Activated naive CD4-positive, alpha-beta T cell treated with anti-CD3 and anti-CD28 coated beads, Interleukin-2, amount 10 ng/mL, durations not matched to agents 7 days and 5 days (primary cell): Measurements from ENCODE around the gene CYP4F2.
"Not testable (repeated sequence)": the region's sequence is repeated elsewhere in the genome, so short reads cannot be mapped to it uniquely, and the experiment has no call there.

Source experiments
- CTCF ChIA-PET: fragments of 350-600 bp; sonication (Branson Sonifier 250); formaldehyde crosslinking; loops from one replicate; lab custom pipeline; 2021; ENCODE audit warnings: antibody characterized with exemption; lab: Charles Lee
- DNase-seq: peaks from one replicate; pipeline ENCODE4 v3.0.0-alpha.2; 2020
- H3K27ac Mint-ChIP-seq: one replicate; pipeline ENCODE4 v1.8.0; 2021; ENCODE audit warnings: mild to moderate bottlenecking, moderate library complexity, mixed read lengths
- H3K27me3 Mint-ChIP-seq: one replicate; pipeline ENCODE4 v1.8.0; 2021; ENCODE audit warnings: mild to moderate bottlenecking, mixed read lengths
- H3K36me3 Mint-ChIP-seq: one replicate; pipeline ENCODE4 v1.8.0; 2021; ENCODE audit warnings: mixed read lengths
- H3K4me1 Mint-ChIP-seq: one replicate; pipeline ENCODE4 v1.8.0; 2021; ENCODE audit warnings: mixed read lengths
- H3K4me3 Mint-ChIP-seq: one replicate; pipeline ENCODE4 v1.8.0; 2021; ENCODE audit warnings: mild to moderate bottlenecking, moderate library complexity, mixed read lengths
- H3K9me3 Mint-ChIP-seq: one replicate; pipeline ENCODE4 v1.8.0; 2021; ENCODE audit warnings: mixed read lengths

CYP4F2 gene, protein sequence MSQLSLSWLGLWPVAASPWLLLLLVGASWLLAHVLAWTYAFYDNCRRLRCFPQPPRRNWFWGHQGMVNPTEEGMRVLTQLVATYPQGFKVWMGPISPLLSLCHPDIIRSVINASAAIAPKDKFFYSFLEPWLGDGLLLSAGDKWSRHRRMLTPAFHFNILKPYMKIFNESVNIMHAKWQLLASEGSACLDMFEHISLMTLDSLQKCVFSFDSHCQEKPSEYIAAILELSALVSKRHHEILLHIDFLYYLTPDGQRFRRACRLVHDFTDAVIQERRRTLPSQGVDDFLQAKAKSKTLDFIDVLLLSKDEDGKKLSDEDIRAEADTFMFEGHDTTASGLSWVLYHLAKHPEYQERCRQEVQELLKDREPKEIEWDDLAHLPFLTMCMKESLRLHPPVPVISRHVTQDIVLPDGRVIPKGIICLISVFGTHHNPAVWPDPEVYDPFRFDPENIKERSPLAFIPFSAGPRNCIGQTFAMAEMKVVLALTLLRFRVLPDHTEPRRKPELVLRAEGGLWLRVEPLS

DNA sequence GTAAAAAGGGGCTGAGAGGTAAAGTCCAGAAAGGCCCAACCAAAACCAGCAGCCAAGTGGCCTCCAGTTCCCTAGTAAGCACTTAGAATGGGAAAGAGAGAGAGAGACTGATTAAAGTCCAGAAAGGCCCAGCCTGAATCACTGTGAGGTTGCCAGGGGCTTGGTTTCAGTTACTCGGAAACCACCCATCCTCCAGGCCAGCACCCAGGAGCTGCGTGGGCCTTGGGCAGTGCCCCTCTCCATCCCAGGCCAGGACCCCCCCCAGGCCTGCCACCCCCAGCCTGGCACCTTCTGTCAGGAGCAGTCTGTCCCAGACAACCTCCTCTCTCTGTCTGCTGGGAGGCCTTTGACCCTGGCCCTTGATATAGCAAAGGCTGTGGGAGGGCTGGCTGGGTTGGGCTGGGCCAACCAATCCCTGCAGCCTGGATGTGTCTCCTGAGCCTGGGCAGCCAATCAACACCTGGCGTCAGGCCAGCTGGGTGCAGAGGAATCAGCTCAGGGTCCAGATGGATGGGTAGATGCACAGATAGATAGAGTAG is at the start of gene CYP4F2:
Gene CYP4F2, minus strand, starts transcription at position 337 of the 539 bp plus-strand sequence. CDS start 463 bp downstream, outside the sequence.
- DNase-seq = no peak
- H3K9me3 Mint-ChIP-seq = no peaks in the 10 kb centered on the region
- H3K4me3 Mint-ChIP-seq = no peak within 1 kb of the TSS
- no peak within 1 kb of the TSS for H3K27ac Mint-ChIP-seq
- CTCF ChIA-PET = no interaction called here
- H3K27me3 Mint-ChIP-seq = peaks cover 49% of the 10 kb centered on the region
- peaks cover 6% of the 10 kb centered on the region for H3K4me1 Mint-ChIP-seq
- no peaks in the 10 kb centered on the region for H3K36me3 Mint-ChIP-seq

DNA sequence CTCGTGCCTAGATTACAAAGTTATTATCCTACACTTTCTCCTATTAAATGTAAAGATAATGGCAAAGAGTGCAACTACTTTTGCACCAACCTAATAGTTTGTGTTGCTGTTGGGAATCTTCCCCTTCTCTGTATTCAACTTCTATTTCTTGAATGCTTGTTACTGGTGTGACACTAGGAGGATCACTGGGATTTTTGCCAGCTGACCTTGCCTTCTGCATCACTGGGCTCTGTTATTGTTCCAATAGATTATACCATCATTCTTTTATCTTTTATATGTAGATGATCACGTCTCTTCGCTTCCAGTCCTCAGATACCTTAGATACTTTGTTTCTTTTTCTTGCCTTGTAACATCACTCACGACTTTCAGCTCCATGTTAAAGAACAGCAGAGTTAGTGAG is 47.4 kb upstream of the CYP4F2 start:
- no peaks in the 10 kb centered on the region for H3K4me1 Mint-ChIP-seq
- no peak for DNase-seq
- CTCF ChIA-PET = no interaction called here
- H3K9me3 Mint-ChIP-seq = peaks cover 15% of the 10 kb centered on the region
- no peak overlapping the region for H3K4me3 Mint-ChIP-seq
- H3K36me3 Mint-ChIP-seq = no peaks in the 10 kb centered on the region
- H3K27ac Mint-ChIP-seq = no peak overlapping the region
- peaks cover 27% of the 10 kb centered on the region for H3K27me3 Mint-ChIP-seq

DNA sequence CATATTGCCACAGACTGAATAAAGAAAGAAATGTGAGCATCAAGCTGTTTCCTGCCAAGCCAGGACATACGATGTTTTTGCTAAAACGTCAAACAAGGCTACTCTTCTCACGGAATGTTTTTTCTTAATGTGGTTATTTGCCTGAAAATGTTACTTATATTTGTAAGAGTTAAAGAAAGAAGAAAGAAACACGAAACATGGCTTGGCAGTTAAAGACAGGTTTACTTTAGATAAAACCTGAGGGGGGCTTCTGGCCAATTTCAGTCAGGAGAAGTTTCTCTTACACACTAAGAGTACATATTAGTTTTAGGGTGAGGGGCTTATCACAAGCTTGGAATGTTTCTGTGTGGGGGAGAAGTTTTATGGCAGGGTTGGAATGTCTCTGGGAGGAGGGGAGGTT is 46.5 kb upstream of the CYP4F2 start:
- peaks cover 32% of the 10 kb centered on the region for H3K27me3 Mint-ChIP-seq
- H3K27ac Mint-ChIP-seq = no peak overlapping the region
- CTCF ChIA-PET = no interaction called here

DNA sequence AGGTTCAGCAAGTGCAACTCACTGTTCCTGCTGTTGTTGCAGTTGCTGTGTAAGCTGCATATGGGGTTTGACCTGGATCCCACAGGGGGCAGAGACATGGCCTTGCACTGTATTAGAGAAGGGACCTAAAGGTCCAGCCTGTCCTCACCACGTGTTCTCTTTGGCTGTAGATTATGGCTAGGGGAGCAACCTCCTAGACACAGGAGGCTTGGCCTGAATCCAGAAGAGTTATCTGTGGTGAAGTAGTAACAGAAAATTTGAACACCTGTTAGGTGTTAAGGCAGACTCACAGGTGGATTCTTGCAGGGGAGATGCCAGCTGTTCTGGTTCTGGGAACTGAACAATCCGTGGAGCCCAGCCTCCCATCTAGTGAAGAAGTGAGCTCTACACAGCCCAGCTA is 39.9 kb upstream of the CYP4F2 start:
- peaks cover 41% of the 10 kb centered on the region for H3K27me3 Mint-ChIP-seq
- DNase-seq = no peak
- H3K27ac Mint-ChIP-seq = no peak overlapping the region
- H3K9me3 Mint-ChIP-seq = no peaks in the 10 kb centered on the region
- CTCF ChIA-PET = no interaction called here
- no peak overlapping the region for H3K4me3 Mint-ChIP-seq
- H3K36me3 Mint-ChIP-seq = no peaks in the 10 kb centered on the region
- no peaks in the 10 kb centered on the region for H3K4me1 Mint-ChIP-seq

More for the DNA sequence above, 46.5 kb upstream of the CYP4F2 start:
- Mint-ChIP-seq H3K36me3 (no peaks in the 10 kb centered on the region), H3K4me1 (no peaks in the 10 kb centered on the region), H3K4me3 (no peak overlapping the region), H3K9me3 (peaks cover 12% of the 10 kb centered on the region)
- no peak for DNase-seq

DNA sequence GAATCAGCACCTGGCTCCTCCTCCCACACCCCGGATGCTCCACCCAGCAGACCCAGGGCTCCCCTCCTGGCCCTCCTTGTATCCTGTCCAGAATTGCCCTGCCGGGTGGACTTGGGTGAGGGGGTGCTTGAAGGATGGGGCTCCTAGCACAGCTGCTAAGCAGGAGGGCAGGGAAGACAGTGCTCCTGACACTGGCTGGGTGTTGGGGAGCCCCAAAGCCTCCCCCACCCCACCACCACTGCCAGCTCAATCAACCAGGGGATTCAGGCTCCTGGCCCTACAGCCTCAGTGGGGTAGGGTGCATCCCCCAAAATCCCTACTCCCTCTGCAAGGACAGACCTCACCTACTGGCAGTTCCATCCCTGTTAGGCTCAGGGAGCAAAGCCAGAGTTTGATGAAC is 39.1 kb upstream of the CYP4F2 start:
- no peaks in the 10 kb centered on the region for H3K36me3 Mint-ChIP-seq
- CTCF ChIA-PET = no interaction called here
- H3K9me3 Mint-ChIP-seq = no peaks in the 10 kb centered on the region
- DNase-seq = no peak
- H3K27me3 Mint-ChIP-seq = peaks cover 35% of the 10 kb centered on the region
- no peak overlapping the region for H3K27ac Mint-ChIP-seq
- H3K4me3 Mint-ChIP-seq = no peak overlapping the region
- no peaks in the 10 kb centered on the region for H3K4me1 Mint-ChIP-seq

DNA sequence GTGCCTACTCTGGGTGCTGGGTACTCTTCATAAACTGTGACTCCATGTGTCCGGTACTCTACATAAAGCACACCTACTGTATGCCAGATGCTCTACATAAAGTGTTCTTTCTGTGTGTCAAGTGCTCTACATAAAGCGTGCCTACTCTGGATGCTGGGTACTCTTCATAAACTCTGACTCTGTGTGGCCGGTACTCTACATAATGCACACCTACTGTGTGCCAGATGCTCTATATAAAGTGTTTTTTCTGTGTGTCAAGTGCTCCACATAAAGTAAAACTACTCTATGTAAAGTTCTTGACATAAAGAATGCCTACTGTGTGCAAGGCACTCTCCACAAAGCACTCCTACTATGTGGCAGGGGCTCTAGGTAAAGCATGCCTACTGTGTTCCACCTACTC is 38.3 kb upstream of the CYP4F2 start:
- DNase-seq = no peak
- no peaks in the 10 kb centered on the region for H3K9me3 Mint-ChIP-seq
- H3K4me3 Mint-ChIP-seq = no peak overlapping the region
- no peak overlapping the region for H3K27ac Mint-ChIP-seq
- H3K36me3 Mint-ChIP-seq = no peaks in the 10 kb centered on the region
- CTCF ChIA-PET = no interaction called here
- H3K27me3 Mint-ChIP-seq = peaks cover 39% of the 10 kb centered on the region
- H3K4me1 Mint-ChIP-seq = no peaks in the 10 kb centered on the region

DNA sequence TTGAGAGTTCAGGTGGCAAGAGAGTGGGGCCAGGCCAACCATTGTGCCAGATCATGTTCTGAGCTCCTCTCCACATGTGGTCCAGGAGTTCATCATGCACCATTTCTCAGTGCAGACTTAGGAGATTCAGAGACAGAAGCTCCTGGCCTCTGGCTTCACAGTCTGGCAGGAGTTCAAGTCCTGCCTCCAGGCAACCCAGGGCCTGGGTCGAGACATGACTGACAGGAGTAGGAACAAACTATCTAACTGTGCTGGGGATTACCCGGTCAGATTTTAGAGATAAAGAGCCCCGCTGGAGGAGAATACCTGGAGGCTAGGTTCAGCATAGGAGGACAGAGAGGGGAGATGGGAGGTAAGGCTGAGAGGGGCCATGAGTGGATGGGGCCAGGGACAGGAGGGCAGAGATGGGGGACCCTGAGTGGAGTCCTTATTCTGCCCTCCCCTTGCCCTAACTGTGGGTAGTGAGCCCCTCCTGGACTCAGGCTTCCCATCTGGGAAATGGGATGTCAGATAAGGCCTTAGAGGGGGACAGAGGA is 37.4 kb upstream of the CYP4F2 start:
- H3K36me3 Mint-ChIP-seq = peaks cover 4% of the 10 kb centered on the region
- H3K4me1 Mint-ChIP-seq = no peaks in the 10 kb centered on the region
- no peak overlapping the region for H3K27ac Mint-ChIP-seq
- H3K4me3 Mint-ChIP-seq = no peak overlapping the region
- peaks cover 4% of the 10 kb centered on the region for H3K9me3 Mint-ChIP-seq
- H3K27me3 Mint-ChIP-seq = peaks cover 41% of the 10 kb centered on the region
- CTCF ChIA-PET = no interaction called here
- DNase-seq = no peak

DNA sequence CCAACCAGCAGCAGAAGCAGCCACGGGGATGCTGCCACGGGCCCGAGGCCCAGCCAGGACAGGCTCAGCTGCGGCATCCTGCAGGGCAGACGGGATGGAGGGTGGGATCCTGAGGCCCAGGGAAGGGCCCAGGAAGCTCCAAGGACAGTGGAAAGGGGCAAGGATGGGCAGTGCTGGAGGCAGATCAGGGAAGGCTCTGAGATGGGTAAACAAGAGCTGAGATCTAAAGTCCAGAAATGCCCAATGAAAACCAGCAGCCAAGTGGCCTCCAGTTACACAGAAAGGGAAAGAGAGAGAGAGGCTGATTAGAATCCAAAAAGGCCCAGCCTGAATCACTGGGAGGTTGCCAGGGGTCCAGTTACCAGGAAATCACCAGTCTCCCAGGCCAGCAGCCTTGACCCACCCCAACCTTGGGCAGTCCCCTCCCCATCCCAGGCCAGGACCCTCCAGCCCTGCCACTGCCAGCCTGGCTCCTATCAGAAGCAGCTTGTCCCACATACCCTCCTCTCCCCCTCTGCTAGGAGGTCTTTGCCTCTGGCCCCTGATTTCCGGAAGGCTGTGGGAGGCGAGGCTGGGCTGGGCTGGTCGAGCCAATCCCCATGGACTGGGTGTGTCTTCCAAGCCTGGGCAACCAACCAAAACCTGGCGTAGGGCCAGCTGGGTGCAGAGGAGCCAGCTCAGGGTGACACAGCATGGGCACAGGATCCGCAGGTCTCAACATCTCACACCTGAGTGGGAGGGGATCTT is 36.6 kb upstream of the CYP4F2 start, which contains the start of gene CYP4F11:
Gene CYP4F11, minus strand, starts transcription at position 198 of the 747 bp plus-strand sequence. Its CDS starts 121 bp downstream, at position 77.
- CTCF ChIA-PET = no interaction called here
- H3K27me3 Mint-ChIP-seq = peaks cover 43% of the 10 kb centered on the region
- DNase-seq = no peak
- peaks cover 4% of the 10 kb centered on the region for H3K36me3 Mint-ChIP-seq
- peaks cover 7% of the 10 kb centered on the region for H3K9me3 Mint-ChIP-seq
- H3K4me1 Mint-ChIP-seq = no peaks in the 10 kb centered on the region
- no peak within 1 kb of the TSS for H3K27ac Mint-ChIP-seq
- no peak within 1 kb of the TSS for H3K4me3 Mint-ChIP-seq

DNA sequence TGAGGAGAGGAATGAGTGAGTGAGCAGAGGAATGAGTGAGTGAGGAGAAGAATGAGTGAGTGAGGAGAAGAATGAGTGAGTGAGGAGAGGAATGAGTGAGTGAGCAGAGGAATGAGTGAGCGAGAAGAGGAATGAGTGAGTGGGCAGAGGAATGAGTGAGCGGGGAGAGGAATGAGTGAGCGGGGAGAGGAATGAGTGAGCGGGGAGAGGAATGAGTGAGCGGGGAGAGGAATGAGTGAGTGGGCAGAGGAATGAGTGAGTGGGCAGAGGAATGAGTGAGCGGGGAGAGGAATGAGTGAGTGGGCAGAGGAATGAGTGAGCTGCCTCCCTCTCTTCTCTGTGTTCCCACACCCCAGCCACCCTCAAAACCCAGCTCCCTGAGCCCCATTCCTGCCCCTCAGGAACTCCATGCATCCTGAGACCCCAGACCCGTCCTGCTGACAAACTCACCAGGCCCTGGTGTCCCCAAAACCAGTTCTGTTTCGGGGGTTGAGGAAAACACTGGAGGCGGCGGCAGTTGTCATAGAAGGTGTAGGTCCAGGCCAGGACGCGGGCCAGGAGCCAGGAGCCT is 36.0 kb upstream of the CYP4F2 start:
- H3K9me3 Mint-ChIP-seq, H3K27ac Mint-ChIP-seq, H3K4me1 Mint-ChIP-seq, DNase-seq, CTCF ChIA-PET, H3K36me3 Mint-ChIP-seq, H3K4me3 Mint-ChIP-seq: not testable (repeated sequence)
- H3K27me3 Mint-ChIP-seq = peaks cover 48% of the 10 kb centered on the region

DNA sequence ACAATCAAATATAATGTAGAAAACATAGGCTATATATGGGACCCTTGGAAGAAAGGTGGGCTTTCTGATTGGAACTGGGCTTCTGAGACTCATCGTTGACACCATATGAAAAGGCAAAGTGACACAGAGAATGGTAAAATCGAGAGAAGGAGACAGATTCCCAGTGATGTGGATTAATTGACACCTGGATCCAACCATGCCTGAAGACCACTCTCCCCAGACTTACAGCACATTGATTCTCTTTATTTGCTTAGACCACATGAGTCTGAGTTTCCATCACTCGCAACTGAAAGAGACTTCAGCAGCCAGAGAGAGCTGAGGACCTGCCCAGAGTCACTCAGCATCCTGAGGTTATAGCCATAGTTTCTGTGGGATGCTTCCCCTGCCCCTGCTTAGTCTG is 30.4 kb upstream of the CYP4F2 start:
- peaks cover 9% of the 10 kb centered on the region for H3K9me3 Mint-ChIP-seq
- H3K36me3 Mint-ChIP-seq = peaks cover 4% of the 10 kb centered on the region
- CTCF ChIA-PET = no interaction called here
- H3K27ac Mint-ChIP-seq = no peak overlapping the region
- H3K4me1 Mint-ChIP-seq = no peaks in the 10 kb centered on the region
- H3K4me3 Mint-ChIP-seq = no peak overlapping the region
- H3K27me3 Mint-ChIP-seq = peaks cover 45% of the 10 kb centered on the region
- DNase-seq = no peak

DNA sequence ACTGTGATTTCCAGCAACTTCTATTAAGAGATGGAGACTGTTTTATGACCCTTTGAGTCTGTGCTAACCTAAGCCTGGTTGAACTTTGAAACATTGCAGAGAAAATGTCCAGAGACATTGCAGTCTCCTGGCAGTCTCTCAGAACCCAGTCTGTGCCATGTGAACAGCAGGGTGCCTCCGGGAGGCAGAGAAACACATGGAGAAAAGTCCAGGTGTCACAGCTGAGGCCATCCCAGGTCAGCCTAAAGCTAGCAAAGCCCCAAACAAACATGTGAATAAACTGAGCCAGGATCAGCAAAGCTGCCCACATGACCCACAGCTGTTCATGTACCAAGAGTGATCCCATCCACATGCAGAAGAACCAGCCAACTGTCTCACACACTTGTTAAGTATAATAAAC is 28.6 kb upstream of the CYP4F2 start:
- CTCF ChIA-PET = no interaction called here

DNA sequence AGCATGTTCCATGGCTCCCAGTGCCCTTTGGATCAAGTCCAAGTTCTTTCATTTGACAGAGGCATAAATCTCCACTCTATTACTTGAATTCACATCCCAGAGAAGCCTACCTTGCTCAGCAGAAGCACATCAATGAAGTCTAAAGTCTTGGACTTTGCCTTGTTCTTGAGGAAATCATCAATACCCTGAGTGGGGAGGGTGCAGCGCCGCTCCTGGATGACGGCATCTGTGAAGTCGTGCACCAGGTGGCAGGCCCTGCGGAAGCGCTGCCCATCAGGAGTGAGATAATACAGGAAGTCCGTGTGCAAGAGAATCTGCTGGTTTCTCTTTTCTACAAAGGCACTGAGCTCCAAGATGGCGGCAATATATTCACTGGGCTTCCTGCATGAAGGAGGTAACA is 25.8 kb upstream of the CYP4F2 start:
- no peaks in the 10 kb centered on the region for H3K36me3 Mint-ChIP-seq

More for the DNA sequence above, 28.6 kb upstream of the CYP4F2 start:
- Mint-ChIP-seq H3K27ac (no peak overlapping the region), H3K9me3 (peaks cover 9% of the 10 kb centered on the region), H3K27me3 (peaks cover 57% of the 10 kb centered on the region), H3K4me1 (no peaks in the 10 kb centered on the region), H3K36me3 (peaks cover 4% of the 10 kb centered on the region), H3K4me3 (no peak overlapping the region)
- no peak for DNase-seq

DNA sequence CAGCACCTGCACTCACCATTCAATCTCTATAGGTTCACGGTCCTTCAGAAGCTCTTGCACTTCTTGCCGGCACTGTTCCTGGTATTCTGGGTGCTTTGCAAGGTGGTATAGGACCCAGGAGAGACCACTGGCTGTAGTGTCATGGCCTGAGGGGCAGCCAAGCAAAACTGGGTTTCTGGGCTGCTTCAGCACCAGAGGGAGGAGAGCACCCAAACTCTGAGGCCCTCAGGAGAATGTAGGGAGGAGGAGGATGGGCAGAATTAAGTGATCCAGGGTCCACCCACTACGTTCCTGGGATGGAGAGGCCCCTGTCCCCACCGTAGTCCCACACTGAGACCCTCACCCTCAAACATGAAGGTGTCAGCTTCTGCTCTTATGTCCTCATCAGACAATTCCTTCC is 24.1 kb upstream of the CYP4F2 start:
- Mint-ChIP-seq H3K27me3 (peaks cover 35% of the 10 kb centered on the region), H3K4me1 (no peaks in the 10 kb centered on the region), H3K27ac (no peak overlapping the region), H3K36me3 (no peaks in the 10 kb centered on the region), H3K4me3 (no peak overlapping the region), H3K9me3 (no peaks in the 10 kb centered on the region)
- no peak for DNase-seq
- CTCF ChIA-PET = no interaction called here

More for the DNA sequence above, 25.8 kb upstream of the CYP4F2 start:
- DNase-seq = no peak
- peaks cover 38% of the 10 kb centered on the region for H3K27me3 Mint-ChIP-seq
- CTCF ChIA-PET = no interaction called here
- no peak overlapping the region for H3K4me3 Mint-ChIP-seq
- no peaks in the 10 kb centered on the region for H3K9me3 Mint-ChIP-seq
- no peak overlapping the region for H3K27ac Mint-ChIP-seq
- no peaks in the 10 kb centered on the region for H3K4me1 Mint-ChIP-seq

DNA sequence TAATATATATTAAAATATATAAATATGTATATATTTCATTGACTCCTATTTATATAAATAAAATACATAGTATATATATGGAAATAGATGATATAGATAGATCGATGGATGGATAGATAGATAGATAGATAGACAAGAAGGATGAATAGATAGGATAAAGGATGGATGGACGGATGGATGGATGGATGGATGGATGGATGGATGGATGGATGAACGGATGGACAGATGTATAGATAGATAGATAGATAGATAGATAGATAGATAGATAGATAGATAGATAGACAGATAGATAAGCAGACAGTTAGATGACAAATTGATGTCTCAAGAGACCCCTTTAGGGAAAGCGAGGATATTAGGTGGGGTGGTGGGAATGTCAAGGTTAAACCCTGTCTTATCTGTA is 21.4 kb upstream of the CYP4F2 start:
- peaks cover 2% of the 10 kb centered on the region for H3K36me3 Mint-ChIP-seq

More for the DNA sequence above, 21.4 kb upstream of the CYP4F2 start:
- no peak overlapping the region for H3K27ac Mint-ChIP-seq
- peaks cover 30% of the 10 kb centered on the region for H3K27me3 Mint-ChIP-seq
- DNase-seq = no peak
- CTCF ChIA-PET = no interaction called here
- H3K4me1 Mint-ChIP-seq = no peaks in the 10 kb centered on the region
- peaks cover 3% of the 10 kb centered on the region for H3K9me3 Mint-ChIP-seq
- H3K4me3 Mint-ChIP-seq = no peak overlapping the region
